CD4-positive, alpha-beta T cell treated with Interleukin-21 for 1 hour (primary cell): ENCODE measurements around the gene CPED1.
"Not testable (repeated sequence)": the region's sequence is repeated elsewhere in the genome, so short reads cannot be mapped to it uniquely, and the experiment has no call there.

Source experiments
- DNase-seq: peaks from one replicate; pipeline ENCODE4 v3.0.0-alpha.2; 2020

CPED1 gene

GRCh38 chr7:120997882-120998474 lies 9.5 kb downstream of the CPED1 start:
- no peak for DNase-seq

DNA sequence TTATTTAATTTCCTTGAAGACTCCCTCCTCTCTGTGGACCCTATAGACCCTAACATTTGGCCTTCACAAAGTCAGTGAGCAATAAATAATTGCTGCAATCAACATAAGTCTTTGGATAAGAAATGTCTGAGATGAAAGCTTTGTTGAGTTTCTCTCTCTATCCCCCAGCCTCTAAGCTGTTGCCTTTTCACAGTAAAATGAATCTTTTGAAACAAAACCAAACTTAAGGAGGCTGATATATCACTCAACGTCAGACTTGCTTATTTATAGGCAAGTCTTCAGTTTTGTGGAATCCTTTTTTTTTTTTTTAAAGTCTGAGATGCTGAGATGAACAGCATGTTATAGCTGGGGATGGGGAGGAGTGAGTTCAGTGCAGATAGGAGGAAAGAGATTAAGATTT lies 10.0 kb downstream of the CPED1 start:
- no peak for DNase-seq

- no peak for DNase-seq
Observed at GRCh38 chr7:120998996-120999565, 10.6 kb downstream of the CPED1 start.

GRCh38 chr7:121000081-121000983 lies 11.8 kb downstream of the CPED1 start:
- no peak for DNase-seq

DNA sequence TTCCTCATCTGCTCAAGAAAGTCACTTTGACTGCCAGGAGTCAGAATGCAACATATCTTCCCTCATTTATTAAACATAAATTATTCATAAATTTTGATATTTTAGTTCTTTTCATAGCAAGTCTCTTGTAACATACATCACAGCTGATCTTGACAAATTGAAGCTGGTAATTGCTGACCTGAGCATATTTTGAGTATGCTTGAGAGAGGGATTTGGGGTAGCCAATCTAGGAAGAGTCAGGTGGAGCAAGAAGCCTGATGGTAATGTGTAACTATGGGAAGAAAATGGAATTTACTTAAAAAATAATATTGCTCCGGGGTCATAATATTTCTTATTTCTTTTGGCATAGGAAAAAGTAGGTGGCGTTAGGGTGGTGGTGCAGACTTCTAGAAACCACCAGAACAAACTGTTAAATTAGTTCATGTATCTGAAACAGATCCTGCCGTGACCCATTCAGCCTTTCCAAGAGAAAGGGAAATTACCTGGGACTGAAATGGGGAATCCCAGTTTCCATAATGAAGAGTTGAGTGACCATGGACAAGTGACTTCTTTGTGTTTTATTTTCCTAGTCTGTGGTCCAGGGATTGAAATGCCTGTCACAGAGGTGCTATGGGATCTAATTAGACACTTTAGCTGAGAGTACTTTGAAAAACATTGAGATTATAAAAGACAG lies 12.9 kb downstream of the CPED1 start:
- DNase-seq, result no peak

DNA sequence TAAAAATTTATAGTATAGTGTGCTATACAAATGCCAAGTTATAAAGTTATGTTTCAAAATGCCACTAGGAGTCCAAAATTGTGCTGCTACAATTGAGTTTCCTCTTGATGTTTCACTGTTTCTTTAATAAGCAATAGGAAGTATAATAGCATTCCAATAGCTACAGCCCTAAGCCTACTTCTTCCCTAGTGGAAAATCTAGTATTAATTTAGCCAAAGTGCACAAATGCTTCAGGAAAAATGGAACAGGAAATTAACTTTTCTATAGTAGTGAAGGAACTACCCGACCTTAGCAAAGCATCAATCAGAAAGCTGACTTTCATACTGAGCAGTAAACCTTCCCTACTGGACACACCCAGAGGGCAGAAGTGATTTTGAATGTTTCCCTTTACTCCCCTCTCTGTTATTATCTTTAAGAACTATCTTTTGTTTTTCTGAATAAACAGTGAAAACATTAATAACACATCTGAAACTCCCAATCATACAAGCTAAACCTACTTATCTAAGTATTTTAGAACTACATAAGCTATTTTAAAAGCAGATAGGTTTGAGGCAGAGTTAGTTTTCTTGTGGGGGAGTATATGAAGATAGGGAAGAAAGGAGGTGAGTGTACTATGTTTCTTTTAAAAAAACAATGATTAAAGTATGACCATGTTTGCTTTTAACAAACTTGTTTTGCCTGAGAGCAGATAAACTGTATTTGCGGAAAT lies 13.7 kb downstream of the CPED1 start:
- no peak for DNase-seq

- DNase-seq, result no peak
Observed at GRCh38 chr7:121002757-121003200, 14.3 kb downstream of the CPED1 start.

- DNase-seq, result no peak
Observed at GRCh38 chr7:121003986-121004685, 15.6 kb downstream of the CPED1 start.

DNA sequence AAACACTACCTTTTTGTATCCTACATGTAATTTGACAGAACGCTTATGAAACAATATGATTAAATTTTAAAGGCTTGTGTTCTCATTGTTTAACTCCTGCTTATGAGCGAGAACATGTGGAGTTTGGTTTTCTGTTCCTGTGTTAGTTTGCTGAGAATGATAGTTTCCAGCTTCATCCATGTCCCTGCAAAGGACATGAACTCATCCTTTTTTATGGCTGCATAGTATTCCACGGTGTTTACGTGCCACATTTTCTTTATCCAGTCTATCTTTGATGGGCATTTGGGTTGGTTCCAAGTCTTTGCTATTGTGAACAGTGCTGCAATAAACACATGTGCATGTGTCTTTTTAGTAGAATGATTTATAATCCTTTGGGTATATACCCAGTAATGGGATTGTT lies 16.5 kb downstream of the CPED1 start:
- DNase-seq, result not testable (repeated sequence)

- no peak for DNase-seq
Observed at GRCh38 chr7:121005996-121006584, 17.6 kb downstream of the CPED1 start.

DNA sequence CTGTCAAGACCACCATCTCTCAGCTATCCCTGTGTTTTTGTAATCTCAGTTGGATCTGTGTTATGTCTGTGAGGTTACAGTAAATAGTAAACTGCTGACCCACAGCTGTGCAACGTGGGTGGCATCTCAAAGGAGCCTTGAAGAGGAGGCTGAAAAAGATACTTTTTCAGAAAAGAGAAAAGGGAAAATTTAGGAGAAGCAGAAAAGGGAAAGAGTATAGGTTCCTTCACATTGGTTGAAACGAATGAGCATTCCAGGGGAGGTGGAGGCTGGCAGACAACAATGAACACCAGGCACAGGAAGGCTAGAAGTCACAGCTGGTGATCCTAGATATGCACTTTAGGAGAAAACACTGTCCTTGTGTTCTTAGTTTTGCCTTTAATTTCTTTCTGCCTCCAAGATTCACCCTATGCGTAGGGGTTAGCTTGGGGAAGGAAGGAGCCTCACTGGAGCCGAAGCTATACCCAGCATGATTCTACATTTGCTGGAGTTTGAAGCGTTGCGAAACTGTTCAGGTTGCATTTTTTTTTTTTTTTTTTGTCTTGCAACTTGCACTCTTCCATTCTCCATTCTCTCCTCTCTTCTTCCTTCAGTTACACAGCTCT lies 18.3 kb downstream of the CPED1 start:
- DNase-seq, result no peak

DNA sequence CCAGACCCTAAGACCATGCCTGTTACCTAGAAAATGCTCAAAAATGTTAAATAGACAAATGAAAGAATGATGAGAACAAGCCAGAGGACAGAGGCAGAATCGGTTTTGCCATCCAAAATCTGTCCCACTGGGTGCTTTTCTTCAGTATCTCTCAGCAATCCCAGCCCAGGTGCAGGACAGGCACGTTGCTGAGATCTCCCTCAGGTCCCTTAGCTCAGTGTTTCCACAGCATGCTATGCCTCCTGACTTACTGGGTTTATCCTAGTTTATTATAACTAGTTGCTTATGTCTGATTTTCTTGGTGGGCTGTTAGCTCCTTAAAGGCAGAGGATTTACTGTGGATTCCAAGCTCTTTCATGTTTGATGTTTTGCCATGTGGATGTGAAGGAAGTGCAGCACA lies 20.3 kb downstream of the CPED1 start:
- DNase-seq, result no peak

- DNase-seq, result no peak
Observed at GRCh38 chr7:121011401-121011800, 22.9 kb downstream of the CPED1 start.

DNA sequence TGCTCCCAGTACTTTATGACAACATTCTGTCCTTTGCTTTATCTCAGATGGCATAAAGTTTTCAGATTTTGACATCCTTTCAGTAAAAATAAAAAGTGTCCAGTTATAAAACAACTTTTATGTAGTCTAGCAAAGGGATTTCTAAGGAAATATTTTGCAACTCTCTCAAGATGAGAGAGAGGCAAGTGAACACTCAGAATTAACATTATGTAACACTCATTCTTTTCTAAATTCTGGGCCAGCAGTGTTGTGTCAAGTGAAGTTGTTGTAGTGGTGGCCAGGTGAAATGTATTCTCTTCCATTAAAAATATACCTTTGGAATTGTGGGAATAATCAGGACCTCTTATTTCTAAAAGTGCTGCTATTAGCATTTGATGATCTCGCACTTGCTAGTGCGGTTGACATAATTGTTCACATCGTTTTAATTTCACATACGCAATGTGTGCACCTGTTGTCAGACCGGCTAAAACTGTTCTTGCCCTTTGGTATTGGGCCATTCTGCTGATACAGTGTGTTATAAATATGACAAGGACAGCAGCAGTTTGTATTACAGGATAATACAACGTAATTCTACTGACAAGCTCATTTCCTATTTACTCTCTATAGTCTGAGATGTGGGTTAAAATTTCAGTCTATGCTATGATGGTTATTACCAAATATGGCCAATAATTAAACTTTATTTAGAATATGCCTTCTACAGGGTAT lies 23.8 kb downstream of the CPED1 start:
- no peak for DNase-seq

DNA sequence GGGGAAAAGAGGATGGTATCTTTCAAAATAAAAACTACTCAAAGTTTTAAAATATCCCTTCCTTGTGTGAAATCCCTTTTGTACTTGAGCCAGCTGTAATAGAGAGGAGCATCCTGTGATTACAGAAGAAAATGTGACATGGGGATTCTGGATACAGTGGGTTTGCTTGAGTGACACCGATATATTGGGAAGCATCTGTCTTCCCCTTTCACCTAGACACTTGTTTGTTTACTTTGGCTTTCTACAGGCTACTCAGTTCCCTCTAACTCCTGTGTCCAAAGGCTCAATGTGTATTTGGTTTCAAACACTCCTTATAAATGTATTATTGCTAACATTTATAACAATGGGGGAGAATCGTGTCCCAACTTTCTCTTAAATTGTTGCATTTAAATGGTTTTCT lies 24.4 kb downstream of the CPED1 start:
- no peak for DNase-seq

DNA sequence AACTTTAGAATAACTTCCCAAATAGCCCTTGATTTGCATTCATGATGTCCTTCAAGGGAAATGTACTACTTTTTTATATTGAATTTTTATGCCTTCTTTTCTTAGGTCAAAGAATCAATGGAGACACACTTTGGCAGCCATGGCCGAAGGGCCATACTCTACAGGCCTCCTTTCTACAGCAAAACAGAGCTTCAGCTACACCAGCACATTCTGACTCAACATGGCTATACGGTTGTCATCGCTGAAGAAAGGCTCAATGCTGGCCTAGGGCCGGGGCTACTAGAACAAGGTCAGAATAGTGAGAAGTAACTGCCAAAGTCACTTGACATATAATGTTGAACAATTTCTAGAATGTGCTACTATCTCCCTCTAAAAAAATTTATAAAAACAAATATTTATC lies 27.0 kb downstream of the CPED1 start:
- DNase-seq, result no peak

GRCh38 chr7:121016966-121017365 lies 28.5 kb downstream of the CPED1 start:
- DNase-seq, result no peak

GRCh38 chr7:121017586-121017985 lies 29.1 kb downstream of the CPED1 start:
- no peak for DNase-seq

DNA sequence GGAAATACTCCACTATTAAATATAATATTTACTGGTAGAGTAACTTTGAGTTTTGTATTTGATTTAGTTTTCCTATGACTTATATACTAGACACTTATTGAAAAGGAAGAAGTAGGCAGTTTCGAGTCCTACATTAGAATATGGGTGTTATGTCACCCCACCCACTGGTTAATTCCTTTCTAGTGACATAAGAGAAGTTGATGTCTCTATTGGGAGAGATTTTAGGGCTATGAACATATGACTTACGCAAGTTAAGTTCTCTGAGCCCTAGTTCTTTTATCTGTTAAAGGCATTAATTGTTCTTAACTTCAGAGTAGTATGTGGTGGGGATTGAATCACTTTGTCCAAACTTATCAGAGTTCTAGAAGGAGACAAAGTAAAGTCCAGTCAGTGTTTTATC lies 30.5 kb downstream of the CPED1 start:
- DNase-seq, result no peak

DNA sequence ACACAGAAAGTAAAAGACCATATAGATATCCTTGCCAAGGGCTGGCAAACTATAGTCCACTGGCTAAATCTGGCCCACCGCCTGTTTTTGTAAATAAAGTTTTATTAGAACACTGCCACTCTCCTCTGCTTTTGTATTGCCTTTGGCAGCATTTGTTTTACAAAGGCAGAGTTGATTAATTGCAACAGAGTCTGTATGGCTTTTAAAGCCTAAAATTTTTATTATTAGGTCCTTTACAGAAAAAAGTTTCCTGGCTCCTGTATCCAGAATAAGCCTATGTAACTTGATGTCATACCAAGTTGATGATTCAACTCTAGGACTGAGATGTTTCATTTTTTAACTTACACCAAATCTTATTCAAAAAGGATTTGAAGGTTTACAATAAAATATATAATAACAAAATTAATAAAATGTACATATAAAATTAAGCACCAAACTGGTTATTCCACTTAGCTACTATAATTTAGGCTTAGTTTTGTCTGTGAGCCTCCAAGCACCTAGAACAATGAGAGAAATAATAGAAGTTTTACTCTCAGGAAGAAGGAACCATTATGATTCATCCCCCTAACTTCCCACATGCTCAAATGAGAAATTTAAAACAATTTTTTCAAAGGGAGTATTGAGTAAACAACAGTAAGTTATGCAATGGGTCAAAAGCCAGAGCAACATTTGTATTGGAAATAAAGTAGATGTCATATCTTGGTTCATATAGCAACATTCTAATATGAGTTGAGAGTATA lies 31.9 kb downstream of the CPED1 start:
- DNase-seq, result no peak
